Thymus (tissue), 11 donors: ENCODE data around the gene TVP23C. TPM values are rescaled to one million over a fixed set of nuclear protein-coding genes. Genes with fewer than 3 reads are reported as not detected.

Experiments used
- DNase-seq, 9 donors: peaks; one replicate each; pipeline ENCODE4 v3.0.0-alpha.2; 2013; ENCODE audit warnings: low spot score in 9 of 9, low read depth in 6 of 9, missing footprints in 1 of 9
- H3K27ac ChIP-seq, 2 donors: one replicate each; pipeline ENCODE4 v1.5.1; 2013; ENCODE audit warnings: control low read depth in 1 of 2, low read depth in 1 of 2, low read length in 1 of 2, mild to moderate bottlenecking in 1 of 2, moderate library complexity in 1 of 2
- H3K27me3 ChIP-seq, 2 donors: one replicate each; pipeline ENCODE4 v1.5.1; 2013; ENCODE audit warnings: low read length in 1 of 2; ENCODE audit not compliant: control insufficient read depth in 2 of 2, insufficient read depth in 1 of 2
- H3K36me3 ChIP-seq, 2 donors: one replicate each; pipeline ENCODE4 v1.5.1; 2013; ENCODE audit warnings: low read length in 1 of 2, mild to moderate bottlenecking in 1 of 2, moderate library complexity in 1 of 2; ENCODE audit not compliant: control insufficient read depth in 2 of 2, insufficient read depth in 2 of 2
- H3K4me1 ChIP-seq, 2 donors: one replicate each; pipeline ENCODE4 v1.5.1; 2013; ENCODE audit warnings: low read length in 2 of 2; ENCODE audit not compliant: control insufficient read depth in 2 of 2, insufficient read depth in 2 of 2
- H3K4me3 ChIP-seq, 2 donors: one replicate each; pipeline ENCODE4 v1.5.1; 2013; ENCODE audit warnings: low read length in 2 of 2, control low read depth in 1 of 2, mild to moderate bottlenecking in 1 of 2
- H3K9me3 ChIP-seq, 2 donors: one replicate each; pipeline ENCODE4 v1.5.1; 2013; ENCODE audit warnings: low read length in 1 of 2, mild to moderate bottlenecking in 1 of 2; ENCODE audit not compliant: control insufficient read depth in 2 of 2, insufficient read depth in 1 of 2
- WGBS: extraction: QIAGEN DNeasy Blood & Tissue Kit; methylation state at CpG from one replicate; pipeline ENCODE4 v1.1.7; 2013; 5-methylcytosine and 5-hydroxymethylcytosine counted together
- polyA plus RNA-seq: library from polyadenylated mRNA; stranded (reverse); fragments of 200-250 nt; gene quantifications from one replicate; pipeline ENCODE4 v1.2.3, GENCODE V29; 2013
- total RNA-seq: library from RNA; stranded (reverse); fragments of 120-200 nt; gene quantifications from one replicate; pipeline ENCODE4 v1.2.4, GENCODE V29; 2013
- donor health status: healthy.

Gene TVP23C
- total and polyA plus RNA-seq, 2 donors, result 5.9 to 8.4 TPM

GRCh38 chr17:15452746-15453145 lies 110.5 kb downstream of the TVP23C start:
- Histone ChIP-seq H3K4me3 (no peak overlapping the region), H3K36me3 (no peaks in the 10 kb centered on the region), H3K27me3 (no peaks in the 10 kb centered on the region), H3K9me3 (peaks cover 2 to 3% of the 10 kb centered on the region in 2 donors), H3K27ac (no peak overlapping the region), H3K4me1 (peaks cover 0 to 10% of the 10 kb centered on the region in 2 donors)
- WGBS, result 100% methylated on average over 1 of the region's 1 CpG
- no peak for DNase-seq

Other genes with a start within 250 kb of the TVP23C start
- gene TEKT3, start 221.9 kb downstream of the TVP23C start, total RNA-seq, result 0.38 TPM
- 0.64 TPM for gene TEKT3, start 221.9 kb downstream of the TVP23C start, polyA plus RNA-seq
- 1.5 TPM for gene CDRT4, start 95.9 kb downstream of the TVP23C start, total RNA-seq
- gene CDRT4, start 95.9 kb downstream of the TVP23C start, polyA plus RNA-seq, result 25.4 TPM
- gene FBXW10B, start 56.2 kb upstream of the TVP23C start, total RNA-seq, result 0.80 TPM
- 1.6 TPM for gene FBXW10B, start 56.2 kb upstream of the TVP23C start, polyA plus RNA-seq
- gene TRIM16, start 120.8 kb upstream of the TVP23C start, total RNA-seq, result 24.1 TPM
- gene TRIM16, start 120.8 kb upstream of the TVP23C start, polyA plus RNA-seq, result 14.7 TPM
- gene ZNF286A, start 136.3 kb upstream of the TVP23C start, total RNA-seq, result 26.1 TPM
- gene ZNF286A, start 136.3 kb upstream of the TVP23C start, polyA plus RNA-seq, result 9.4 TPM
- 0.09 TPM for gene TBC1D26, start 168.8 kb upstream of the TVP23C start, total RNA-seq
- 0.43 TPM for gene TBC1D26, start 168.8 kb upstream of the TVP23C start, polyA plus RNA-seq